Ureter (tissue), 1 donor: Measurements from ENCODE around the gene RUNX2. TPM values are rescaled to one million over a fixed set of nuclear protein-coding genes. Genes with fewer than 3 reads are reported as not detected.
"Not testable (repeated sequence)": the region's sequence is repeated elsewhere in the genome, so short reads cannot be mapped to it uniquely, and the experiment has no call there.

ENCODE experiments used
- DNase-seq: peaks from one replicate; pipeline ENCODE4 v3.0.0-alpha.2; 2020; ENCODE audit warnings: low spot score
- total RNA-seq: library from RNA; stranded (reverse); gene quantifications from one replicate; pipeline ENCODE4 v1.2.4, GENCODE V29; 2023
- donor health status: DM: yes; HTN: yes; CAD: no.

The RUNX2 gene
- total RNA-seq, 1 donor from 2014 or later: 18.3 TPM

DNA sequence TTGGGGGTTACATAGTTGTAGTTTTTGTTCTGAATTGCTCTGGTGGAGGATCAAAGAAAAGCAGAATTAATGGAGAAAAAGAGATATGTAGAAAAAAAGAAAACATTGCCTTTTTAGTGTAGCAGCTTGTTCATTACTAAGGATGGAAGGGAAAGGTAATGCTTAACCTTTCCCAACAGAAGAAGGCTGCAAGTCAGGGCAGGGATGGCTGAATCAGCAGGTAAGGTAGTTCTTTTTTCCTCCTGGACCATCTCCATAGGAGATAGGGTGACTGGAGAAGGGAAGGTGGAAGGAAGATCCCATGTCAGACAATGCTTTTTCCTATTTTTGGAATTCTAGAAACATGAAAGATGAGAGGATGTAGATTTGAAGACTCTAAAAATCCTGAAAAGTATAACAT, 129.0 kb downstream of the RUNX2 start:
- no peak for DNase-seq

DNA sequence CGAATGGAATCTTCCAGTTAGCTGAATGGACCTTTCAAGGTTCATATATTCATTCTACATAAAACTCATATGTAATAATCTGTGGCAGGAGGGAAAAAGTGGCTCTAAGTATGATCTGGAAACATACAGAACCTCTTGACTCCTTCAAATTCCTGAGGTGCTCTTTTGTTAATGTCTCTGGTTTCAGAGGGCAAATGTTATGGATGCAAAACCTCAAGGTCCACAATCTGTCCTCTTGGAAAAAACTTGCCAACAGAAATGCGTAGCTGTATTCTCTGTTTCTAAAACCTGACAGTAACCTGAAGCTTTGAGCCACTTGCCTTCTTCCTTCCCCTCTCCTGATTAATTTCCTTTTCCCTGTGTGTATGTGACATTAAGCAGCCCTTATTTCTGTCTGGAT, 130.5 kb downstream of the RUNX2 start:
- DNase-seq: no peak

DNA sequence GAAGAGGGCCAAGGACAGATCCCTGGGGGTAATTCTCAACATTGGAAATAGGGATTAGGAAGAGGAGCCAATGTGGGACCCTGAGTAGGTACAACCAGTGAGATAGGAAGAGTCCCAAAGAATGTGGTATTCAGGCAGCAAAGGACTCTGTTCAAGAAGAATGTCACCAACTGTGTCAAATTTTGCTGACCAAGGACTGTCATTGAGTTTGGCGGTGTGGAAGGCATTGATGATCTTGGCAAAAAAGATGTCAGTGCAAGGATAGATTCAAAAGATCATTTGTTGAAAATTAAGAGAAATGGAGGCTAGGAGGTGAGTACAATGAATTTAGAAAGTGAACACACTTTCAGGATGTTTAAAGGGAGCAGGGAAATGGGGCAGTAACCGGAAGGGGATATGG, 132.0 kb downstream of the RUNX2 start:
- no peak for DNase-seq

DNA sequence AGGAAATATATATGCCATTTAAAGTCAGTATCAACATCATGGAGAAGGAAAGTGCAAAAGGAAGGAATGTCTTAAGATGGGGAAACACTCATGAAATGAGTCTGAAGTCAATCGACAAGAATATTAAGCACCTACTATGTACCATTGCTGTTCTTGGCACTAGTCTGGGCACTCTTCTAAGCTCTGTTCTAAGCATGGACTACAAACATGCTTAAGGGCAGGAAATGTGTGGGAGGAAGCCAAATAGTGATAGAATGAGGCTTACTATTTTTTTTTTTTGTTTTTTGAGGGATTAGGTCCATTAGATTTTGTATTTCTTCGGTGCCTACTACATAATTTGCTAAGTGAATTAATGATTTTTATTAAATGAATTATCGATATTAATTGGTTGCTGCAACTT, 133.4 kb downstream of the RUNX2 start:
- no peak for DNase-seq

DNA sequence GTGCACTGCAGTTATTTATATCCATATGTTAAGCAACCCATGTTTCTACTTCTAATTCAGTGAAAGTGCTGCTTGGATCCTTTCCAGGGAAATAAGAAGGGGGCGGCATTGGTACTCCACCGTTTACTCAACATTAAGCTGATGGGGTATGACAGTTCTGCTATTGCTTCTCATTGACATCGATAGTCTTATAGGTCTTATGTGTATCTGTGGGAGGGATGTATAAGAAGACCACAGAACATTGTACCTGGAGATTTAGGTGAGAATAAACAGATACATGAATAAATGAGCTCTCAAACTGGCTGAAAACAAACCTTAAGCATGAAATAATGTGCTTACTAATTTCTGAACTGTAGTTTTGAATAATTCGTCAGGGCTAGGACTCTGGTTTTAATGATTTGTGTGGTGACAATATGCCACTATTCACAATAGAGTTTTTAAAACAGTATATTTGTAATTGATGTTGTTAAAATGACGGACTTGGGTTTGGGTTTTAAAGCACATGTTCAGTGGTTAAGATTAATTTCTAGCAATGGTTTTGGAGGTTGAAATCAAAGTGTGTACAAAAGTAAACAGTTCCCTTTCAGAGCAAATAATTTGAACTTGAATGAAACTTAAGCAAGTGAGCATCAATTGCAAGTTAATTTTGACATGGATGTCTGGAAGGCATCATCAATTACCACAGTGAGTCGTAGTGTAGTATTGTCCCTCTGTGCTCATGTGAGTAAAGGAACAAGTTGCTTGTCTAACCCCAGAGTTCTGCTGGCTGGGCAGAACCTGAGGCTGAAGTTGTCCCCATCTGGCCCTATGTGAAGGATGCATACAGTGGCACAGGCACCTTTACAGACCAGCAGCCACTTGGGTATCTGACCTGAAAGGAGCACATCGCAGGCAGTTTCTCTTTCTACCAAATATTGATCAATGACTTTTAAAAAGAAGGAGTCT, 134.3 kb downstream of the RUNX2 start:
- no peak for DNase-seq

DNA sequence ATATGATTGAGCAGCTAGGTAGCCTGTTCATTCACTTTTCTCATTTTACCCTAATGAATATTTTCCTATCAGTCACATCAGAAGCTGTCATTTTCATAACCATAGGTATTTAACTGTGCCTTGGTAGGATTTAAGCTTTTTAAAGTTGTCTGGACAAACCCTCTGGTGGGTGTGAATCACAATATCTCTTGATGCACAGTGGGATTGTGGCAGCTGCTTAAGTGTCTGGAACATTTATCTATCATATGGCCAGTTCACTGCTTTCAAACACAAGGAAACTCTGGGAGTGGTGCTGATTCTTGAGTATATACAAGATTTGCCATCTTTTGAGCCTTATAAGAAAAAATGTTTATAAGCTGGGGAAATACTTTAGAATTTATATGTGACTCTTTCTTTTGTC, 136.6 kb downstream of the RUNX2 start:
- no peak for DNase-seq

DNA sequence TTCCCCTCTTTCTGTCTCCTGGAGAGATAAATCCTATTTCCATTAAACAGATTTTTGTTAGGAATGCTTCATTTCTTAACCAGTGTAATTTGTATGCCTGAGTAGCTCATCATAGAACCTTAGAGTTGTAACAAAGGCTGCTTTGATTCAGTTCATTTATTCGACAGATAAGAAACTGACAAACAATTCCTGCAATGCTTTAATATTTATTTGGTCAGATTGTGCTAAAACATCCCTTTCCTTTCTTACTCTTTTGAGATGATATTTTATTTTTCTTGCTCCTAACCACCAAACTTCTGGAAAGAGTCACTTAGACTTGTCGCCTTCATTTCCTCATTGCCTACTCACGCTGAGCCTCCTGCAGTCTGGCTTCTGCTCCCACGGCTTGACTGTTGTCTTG, 138.6 kb downstream of the RUNX2 start:
- DNase-seq: no peak

DNA sequence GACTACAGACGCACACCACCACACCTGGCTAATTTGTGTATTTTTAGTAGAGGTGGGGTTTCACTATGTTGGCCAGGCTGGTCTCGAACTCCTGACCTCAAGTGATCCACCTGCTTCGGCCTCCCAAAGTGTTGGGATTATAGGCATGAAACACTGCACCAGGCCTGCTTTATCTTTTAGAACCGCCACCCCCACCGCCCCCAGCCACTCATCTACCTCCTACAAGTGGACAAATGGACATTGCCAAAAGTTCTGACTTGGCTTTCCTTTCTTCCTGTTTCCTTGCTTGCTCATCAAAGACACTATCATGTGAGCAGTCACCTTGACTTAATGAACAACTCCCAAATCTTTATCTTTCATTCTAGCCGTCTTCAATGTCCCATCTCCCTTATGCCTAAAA, 139.3 kb downstream of the RUNX2 start:
- DNase-seq: not testable (repeated sequence)

DNA sequence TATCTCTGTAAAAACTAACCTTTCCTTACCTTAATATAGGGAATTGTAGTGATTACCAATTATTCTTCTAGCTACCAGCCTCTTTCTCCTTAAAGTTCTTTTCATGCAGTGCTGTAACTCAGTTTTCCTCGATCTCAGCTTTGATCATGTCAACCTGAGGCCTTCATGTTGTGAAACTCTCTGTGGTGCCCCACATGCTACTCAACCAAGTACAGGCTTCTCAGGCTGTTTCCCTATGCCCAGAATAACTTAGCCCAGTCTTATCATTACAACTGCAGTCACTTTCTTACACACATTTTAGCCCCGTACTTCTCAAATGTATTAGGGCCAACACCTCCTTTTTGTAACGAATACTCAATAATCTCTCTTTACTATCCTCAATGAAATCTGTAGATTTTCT, 139.7 kb downstream of the RUNX2 start:
- DNase-seq: no peak

DNA sequence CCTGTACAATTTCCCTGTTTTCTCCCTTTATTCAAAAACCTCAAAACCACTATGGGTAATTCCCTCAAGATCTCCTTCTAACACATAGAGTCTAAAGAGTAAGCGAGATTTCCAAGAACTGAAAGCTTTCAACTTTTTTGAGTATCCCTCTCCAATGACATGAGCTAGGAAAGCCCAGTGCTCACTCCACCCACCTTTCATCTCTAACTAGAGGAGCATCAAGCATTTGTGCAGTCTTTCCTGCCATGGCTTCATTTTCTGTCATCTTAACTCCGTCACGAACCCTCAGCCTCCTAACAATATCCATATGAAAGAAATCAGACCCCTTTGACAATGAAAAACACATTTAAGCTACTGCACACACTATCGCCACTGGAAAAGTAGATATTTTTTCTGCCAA, 141.5 kb downstream of the RUNX2 start:
- no peak for DNase-seq

DNA sequence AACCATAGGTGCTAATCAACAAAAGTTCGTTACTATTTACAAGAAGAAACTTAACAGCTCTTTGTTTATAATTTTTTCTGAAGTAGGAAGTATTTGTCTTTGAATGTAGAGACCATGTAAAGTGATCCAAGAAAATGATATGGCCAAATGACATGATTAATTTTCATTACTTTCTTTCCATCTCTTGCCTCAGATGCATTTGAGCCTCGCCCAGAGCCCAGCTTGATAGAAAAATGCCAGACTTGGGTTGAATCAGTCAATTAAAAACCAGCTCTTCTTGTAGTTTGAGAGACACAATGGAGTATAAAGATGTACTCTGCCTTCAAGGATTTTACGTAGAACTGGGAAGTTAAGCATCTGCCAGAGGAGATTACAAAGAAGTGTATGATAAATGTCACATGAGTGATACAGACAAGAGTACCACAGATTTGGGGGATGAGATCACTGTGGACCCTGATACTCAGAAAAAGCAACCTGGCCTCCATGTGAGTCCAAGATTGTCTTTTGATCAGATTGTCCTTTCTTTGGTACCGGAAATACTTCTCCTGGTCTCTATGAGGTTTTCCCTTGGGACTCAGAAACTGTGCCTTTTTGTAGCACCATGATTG, 142.1 kb downstream of the RUNX2 start:
- no peak for DNase-seq

DNA sequence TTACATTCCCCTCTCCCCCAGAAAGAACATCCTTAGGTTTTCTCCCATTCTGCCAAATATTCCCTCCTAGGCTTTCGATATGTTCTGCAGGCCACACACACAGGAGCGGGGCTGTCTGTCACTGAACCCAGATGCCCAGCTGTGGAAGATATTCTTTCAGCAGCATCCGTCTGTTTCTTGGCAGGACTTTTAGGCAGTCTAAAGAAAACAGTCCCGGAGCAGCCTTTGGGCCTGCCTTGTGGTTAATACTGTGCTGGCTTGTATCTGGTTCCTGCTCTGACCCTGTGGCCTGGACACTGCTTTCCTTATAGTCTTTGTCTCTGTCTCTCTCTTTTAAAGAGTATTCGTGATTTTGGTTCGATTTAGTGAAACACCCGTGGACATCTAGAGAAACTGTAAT, 144.3 kb downstream of the RUNX2 start:
- no peak for DNase-seq

DNA sequence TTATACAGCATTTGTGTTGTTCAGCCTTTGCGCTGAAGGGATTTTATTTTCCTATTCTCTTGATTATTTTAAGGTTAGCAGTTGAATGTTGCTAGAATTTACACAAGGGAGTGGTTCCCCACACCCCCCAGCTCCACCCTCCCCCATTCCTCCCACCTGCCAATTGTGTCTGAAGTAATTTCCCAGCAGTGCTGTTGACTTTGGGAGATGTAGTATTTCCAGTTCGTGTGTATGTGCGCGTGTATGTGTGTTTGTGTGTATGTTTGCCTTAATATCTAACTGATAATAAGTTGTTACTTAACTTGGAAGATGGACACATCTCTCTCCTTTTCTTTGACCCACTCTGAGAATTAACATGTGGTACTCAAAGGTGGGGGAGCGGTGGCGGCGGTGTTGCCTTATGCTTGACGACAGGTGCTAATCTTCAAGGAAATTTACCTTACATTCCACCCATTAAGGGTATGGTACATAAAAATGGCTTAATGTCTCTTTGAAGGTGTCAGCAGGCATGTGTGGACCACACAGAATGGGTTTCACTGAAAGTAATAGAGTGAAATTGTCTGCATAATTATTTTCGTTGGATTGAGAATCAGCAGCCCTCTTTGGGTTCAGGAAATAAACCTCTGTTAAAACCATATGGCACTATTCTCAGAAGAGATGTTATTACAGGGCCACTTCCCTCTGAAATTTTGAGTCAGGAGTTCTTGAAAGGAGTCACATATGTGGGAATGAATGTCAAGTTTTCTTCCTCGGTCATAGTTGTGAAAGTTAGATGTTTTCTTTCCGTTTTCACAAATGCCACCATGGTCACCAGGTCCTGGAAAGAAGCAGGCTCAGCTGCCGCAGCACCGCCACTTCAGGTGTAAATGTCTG, 145.2 kb downstream of the RUNX2 start:
- peak; percentile 54 for DNase-seq

DNA sequence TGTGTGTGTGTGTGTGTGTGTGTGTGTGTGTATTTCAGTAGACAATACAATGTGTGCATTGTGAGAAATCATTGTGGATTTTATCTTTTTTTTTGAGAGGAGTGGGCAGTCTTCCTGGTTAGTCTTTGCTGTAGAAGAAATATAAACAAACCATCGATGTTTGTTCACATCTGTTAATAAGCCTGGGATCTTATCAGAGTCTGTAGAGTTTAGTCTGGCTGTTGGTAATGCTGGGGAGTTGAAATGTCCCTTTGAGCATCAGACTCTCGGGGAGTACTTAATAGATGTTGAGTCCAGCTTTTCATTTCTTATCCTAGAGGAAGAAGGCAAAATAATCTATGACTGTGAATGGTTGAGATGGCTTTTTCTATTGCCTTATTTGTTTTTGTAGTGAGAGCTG, 146.2 kb downstream of the RUNX2 start:
- no peak for DNase-seq

DNA sequence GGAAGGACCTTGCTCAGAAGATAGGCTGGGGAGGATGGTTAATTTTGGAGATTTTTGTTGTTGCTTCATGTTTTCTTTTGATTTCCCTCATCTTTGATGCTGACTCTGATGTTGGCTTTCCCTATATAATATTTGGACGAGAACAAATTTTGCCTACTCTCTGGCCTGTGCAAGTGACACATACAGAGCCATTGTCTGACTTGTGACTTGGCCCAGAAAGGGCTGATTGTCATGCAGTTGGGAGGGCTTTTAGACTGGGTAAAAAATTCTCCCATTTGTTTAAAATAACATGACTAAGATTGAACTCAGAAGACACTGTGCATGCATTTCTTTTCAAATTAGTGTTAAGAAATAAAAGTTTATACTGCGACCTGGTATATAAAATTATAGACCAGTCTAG, 148.2 kb downstream of the RUNX2 start:
- DNase-seq: no peak

DNA sequence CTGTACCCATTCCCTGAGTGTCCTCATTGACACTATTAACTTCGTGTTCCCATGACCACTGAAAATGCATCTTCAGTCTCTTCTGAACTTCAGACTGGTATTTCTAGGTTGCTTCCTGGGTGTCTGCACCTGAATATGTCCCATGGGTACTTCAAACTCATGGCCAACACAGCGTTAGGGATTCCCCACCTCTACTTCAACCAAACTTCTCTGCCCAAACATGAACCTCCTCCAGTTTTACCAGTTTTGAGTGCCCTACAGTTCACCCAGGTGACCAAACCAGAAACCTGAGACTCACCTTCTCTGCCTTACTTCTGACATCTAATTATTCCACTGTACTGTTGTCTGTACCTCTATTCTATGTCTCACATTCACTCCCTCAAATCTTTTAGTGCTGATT, 149.1 kb downstream of the RUNX2 start:
- DNase-seq: peak; percentile 50

DNA sequence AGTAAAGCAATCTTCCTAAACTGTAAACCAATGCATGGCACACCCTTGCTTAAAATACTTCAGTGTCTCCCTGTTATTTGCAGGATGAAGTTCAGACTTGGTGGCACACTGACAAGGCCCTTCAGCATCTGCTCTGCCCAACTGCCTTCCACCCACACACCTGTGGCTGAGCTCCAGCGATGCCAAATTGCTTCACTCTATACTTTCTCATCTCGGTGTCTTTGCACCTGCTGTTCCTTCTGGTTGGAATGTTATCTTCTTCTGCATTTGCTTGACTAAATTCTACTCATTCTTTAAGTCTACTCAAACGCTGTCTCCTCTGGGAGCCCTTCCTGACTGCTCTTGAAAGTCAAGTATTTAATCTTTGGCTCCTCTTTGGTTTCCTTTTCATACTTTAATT, 149.7 kb downstream of the RUNX2 start:
- DNase-seq: no peak

DNA sequence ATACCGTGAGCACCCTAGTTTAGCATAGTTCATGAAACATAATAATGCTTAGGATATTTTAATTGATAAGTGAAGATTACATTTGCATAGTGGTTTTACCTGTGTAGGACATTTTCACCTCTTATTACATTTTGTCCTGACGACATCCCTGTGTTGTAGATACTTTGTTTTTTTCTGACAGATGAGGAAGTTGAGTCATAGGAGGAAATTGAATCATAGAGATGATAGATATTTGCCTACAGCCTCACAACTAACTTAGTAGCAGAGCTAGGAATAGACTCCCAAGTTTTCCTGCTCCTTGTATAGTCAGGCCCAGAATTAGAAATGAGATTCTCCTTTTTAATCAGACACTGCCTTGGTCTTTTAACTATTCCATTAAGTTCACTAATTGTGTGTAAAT, 150.1 kb downstream of the RUNX2 start:
- DNase-seq: no peak

DNA sequence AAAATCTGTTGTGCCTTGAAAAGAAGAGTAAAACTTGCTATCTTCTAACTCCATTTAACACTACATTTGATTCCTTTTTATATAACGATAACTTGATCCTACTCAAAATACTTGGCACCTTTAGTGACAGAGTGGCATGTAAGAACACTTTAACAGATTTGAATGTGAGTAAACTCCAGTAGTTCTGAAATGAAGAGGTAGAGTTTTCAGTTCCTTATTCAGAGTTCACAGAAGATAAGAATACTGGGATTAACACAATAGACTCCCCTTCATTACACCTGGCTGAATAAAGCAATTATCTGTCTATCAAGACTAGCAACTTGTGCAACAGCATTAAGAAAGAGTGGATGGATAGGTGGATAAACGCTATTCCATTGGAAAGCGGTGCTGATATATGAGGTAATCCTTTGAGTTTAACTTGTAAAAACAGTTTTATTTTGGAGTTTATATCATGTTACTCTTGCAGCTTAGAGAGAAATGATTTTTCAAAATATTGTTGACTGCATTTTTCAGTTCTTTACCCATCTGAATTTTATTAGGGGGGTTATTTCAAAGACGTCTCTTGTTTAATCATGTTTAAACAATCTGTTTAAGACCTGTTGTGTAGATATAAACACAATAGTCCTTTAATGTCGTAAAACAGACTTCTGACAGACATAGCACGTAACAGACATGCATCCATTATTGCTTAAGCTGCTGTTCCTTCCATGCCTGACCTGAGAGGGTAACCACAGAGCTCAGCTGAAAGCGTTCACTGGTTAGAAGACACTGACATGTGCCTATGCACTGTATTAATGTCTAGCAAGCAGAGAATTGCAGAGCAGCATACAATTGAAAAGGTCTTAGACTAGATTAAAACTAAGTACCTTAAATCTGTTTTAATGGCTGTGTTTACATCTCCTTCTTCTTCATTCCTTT, 152.0 kb downstream of the RUNX2 start:
- no peak for DNase-seq

DNA sequence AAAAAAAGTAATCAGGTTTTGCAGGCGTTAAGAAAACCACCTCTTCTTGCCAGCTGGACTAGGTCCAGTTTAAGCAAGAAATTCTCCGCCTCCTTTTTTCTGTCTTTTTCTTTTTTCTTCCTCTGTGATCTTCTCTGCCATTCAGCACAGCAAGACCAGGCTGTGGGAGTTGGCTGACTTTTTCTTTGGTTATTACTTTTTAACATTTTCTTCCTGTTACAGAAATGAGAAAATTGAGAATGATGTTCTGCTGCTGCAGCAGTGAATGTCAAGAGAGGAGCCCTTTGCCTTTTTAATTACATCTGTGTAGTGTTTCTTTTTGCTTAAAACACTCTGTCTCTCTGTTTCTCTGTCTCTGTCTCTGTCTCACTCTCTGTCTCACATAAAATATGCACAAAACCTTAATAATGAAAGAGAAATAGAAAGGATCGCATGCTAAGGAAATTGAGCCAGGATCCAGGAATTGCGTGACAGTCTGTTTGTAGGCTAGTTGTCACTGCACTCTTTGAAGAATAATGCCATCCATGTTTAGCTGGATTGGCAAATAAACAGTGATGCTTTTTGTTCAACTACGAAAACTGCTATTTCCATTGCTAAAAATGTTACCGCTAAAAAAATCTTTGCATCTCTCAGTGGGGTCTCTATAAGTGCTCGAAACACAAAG, 152.8 kb downstream of the RUNX2 start:
- no peak for DNase-seq

DNA sequence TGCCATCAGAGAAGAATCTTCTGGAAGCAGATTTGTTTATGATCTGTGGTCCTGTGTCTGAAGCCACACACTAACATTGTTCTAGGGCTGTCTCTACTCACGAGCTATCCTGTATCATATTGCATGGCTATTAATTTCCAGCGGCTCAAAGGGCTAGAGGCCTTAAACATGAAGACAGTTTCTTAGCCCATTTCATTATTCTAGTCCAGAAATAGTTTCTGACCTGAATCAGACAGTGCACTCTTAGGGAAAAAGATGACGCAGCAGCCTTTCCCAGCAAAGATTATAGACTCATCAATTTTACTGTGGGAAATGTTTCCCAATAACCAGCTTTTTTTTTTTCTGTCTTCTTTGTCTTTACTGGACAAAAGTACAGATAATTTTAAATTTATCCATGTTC, 154.9 kb downstream of the RUNX2 start:
- no peak for DNase-seq
